ENCODE data around the gene PDE7B. TPM values are rescaled to one million over a fixed set of nuclear protein-coding genes. Genes with fewer than 3 reads are reported as not detected.

PDE7B gene
- total RNA-seq, 1 experiment from 2014 or later, result 0.03 TPM

- H3K27me3 ChIP-seq (ENCODE audit: control insufficient read depth, insufficient read depth, low read length), result no peaks in the 10 kb centered on the region
- ATAC-seq, result no peak
- POLR2A ChIA-PET, result no interaction called here
- no peaks in the 10 kb centered on the region for H3K9me3 ChIP-seq (ENCODE audit: control insufficient read depth, insufficient read depth, low read depth, low read length)
- in situ Hi-C loops (cut with HindIII; ENCODE audit: low pct_unique_long_range_greater_than_20kb, low sequenced_read_pairs), result no loop called here
- intact Hi-C loops (cut with micrococcal nuclease; ENCODE audit: unreplicated experiment), result no loop called here
- no TSS peak for BruUV-seq (replicated peaks)
- H3K27ac ChIP-seq (ENCODE audit: low read length), result no peak overlapping the region
- TF ChIP-seq POLR2AphosphoS5 (IDR thresholded peaks at IDR 0.05; ENCODE audit: low read depth, low read length), result no peak
- TF ChIP-seq REST (IDR thresholded peaks at IDR 0.05; ENCODE audit: insufficient read depth in 1 of 2, low read depth in 2 of 2, low read length in 1 of 2), result no peak
- TF ChIP-seq SIN3A (IDR thresholded peaks at IDR 0.05; ENCODE audit: borderline replicate concordance, insufficient read depth, low read depth, low read length), result no peak
- no peaks in the 10 kb centered on the region for H3K36me3 ChIP-seq (ENCODE audit: control insufficient read depth, insufficient read depth, low read length)
- CTCF ChIA-PET, result no interaction called here
- no peak for DNase-seq (ENCODE audit: low read depth, low spot score)
- H3K4me1 ChIP-seq (ENCODE audit: control insufficient read depth, insufficient read depth, low read length), result no peaks in the 10 kb centered on the region
- no peak overlapping the region for H3K4me3 ChIP-seq (ENCODE audit: low read depth in 2 of 2, low read length in 2 of 2)
These were observed 41.0 kb upstream of the PDE7B start for GRCh38 chr6:135810486-135810885.

- Histone ChIP-seq H3K4me3 (ENCODE audit: low read depth in 2 of 2, low read length in 2 of 2) (no peak overlapping the region), H3K27me3 (ENCODE audit: control insufficient read depth, insufficient read depth, low read length) (no peaks in the 10 kb centered on the region), H3K4me1 (ENCODE audit: control insufficient read depth, insufficient read depth, low read length) (no peaks in the 10 kb centered on the region), H3K27ac (ENCODE audit: low read length) (no peak overlapping the region), H3K9me3 (ENCODE audit: control insufficient read depth, insufficient read depth, low read depth, low read length) (no peaks in the 10 kb centered on the region), H3K36me3 (ENCODE audit: control insufficient read depth, insufficient read depth, low read length) (no peaks in the 10 kb centered on the region)
- BruUV-seq (replicated peaks), result no TSS peak
- intact Hi-C loops (cut with micrococcal nuclease; ENCODE audit: unreplicated experiment) (no loop called here), in situ Hi-C loops (cut with HindIII; ENCODE audit: low pct_unique_long_range_greater_than_20kb, low sequenced_read_pairs) (no loop called here)
- no peak for TF ChIP-seq SIN3A (IDR thresholded peaks at IDR 0.05; ENCODE audit: borderline replicate concordance, insufficient read depth, low read depth, low read length)
- TF ChIP-seq POLR2AphosphoS5 (IDR thresholded peaks at IDR 0.05; ENCODE audit: low read depth, low read length), result no peak
- TF ChIP-seq TCF7L2 (IDR thresholded peaks at IDR 0.05; ENCODE audit: low read depth, low read length), result no peak
- TF ChIP-seq REST (IDR thresholded peaks at IDR 0.05; ENCODE audit: insufficient read depth in 1 of 2, low read depth in 2 of 2, low read length in 1 of 2), result no peak
- no peak for TF ChIP-seq CTCF (IDR thresholded peaks at IDR 0.05)
- ATAC-seq (no peak), DNase-seq (ENCODE audit: low read depth, low spot score) (no peak)
- POLR2A ChIA-PET, result no interaction called here
- CTCF ChIA-PET, result no interaction called here
These were observed 40.3 kb upstream of the PDE7B start for GRCh38 chr6:135811170-135811569.

Measured in Panc1 (cell line).